ENCODE results near the gene NTM.

The NTM gene

GRCh38 chr11:131370090-131370751 lies at the start of gene NTM:
Gene NTM (plus strand): TSS chr11:131370615.
- no peak within 1 kb of the TSS for H3K4me3 ChIP-seq (ENCODE audit: low read depth, low read length)
- no peak for TF ChIP-seq CTCF (IDR thresholded peaks at IDR 0.05; ENCODE audit: low read depth, low read length)
- peak; percentile 26 for DNase-seq (ENCODE audit: low read depth, low spot score)
- in situ Hi-C loops (cut with HindIII; ENCODE audit: low sequenced_read_pairs): no loop called here

GRCh38 chr11:131324921-131325570 lies 45.4 kb upstream of the NTM start:
- H3K4me3 ChIP-seq (ENCODE audit: low read depth, low read length): no peak overlapping the region
- in situ Hi-C loops (cut with HindIII; ENCODE audit: low sequenced_read_pairs): no loop called here
- no peak for TF ChIP-seq CTCF (IDR thresholded peaks at IDR 0.05; ENCODE audit: low read depth, low read length)
- DNase-seq (ENCODE audit: low read depth, low spot score): no peak

- no peak for DNase-seq (ENCODE audit: low read depth, low spot score)
- TF ChIP-seq CTCF (IDR thresholded peaks at IDR 0.05; ENCODE audit: low read depth, low read length): no peak
- H3K4me3 ChIP-seq (ENCODE audit: low read depth, low read length): no peak overlapping the region
- in situ Hi-C loops (cut with HindIII; ENCODE audit: low sequenced_read_pairs): no loop called here
These were observed 43.6 kb upstream of the NTM start for GRCh38 chr11:131326829-131327228.

GRCh38 chr11:131327421-131327820 lies 43.0 kb upstream of the NTM start:
- no peak overlapping the region for H3K4me3 ChIP-seq (ENCODE audit: low read depth, low read length)
- TF ChIP-seq CTCF (IDR thresholded peaks at IDR 0.05; ENCODE audit: low read depth, low read length): no peak
- peak; percentile 11 for DNase-seq (ENCODE audit: low read depth, low spot score)
- in situ Hi-C loops (cut with HindIII; ENCODE audit: low sequenced_read_pairs): no loop called here

GRCh38 chr11:131328843-131329242 lies 41.6 kb upstream of the NTM start:
- no peak for TF ChIP-seq CTCF (IDR thresholded peaks at IDR 0.05; ENCODE audit: low read depth, low read length)
- DNase-seq (ENCODE audit: low read depth, low spot score): no peak
- in situ Hi-C loops (cut with HindIII; ENCODE audit: low sequenced_read_pairs): no loop called here
- H3K4me3 ChIP-seq (ENCODE audit: low read depth, low read length): no peak overlapping the region

GRCh38 chr11:131331010-131331409 lies 39.4 kb upstream of the NTM start:
- TF ChIP-seq CTCF (IDR thresholded peaks at IDR 0.05; ENCODE audit: low read depth, low read length): no peak
- DNase-seq (ENCODE audit: low read depth, low spot score): no peak
- H3K4me3 ChIP-seq (ENCODE audit: low read depth, low read length): no peak overlapping the region
- in situ Hi-C loops (cut with HindIII; ENCODE audit: low sequenced_read_pairs): no loop called here

All from astrocyte of the spinal cord (primary cell).